Activated naive CD4-positive, alpha-beta T cell treated with anti-CD3 and anti-CD28 coated beads, Interleukin-2, amount 10 ng/mL, durations not matched to agents 5 hours and 36 hours (primary cell): Measurements from ENCODE around the gene C10orf62. TPM values are rescaled to one million over a fixed set of nuclear protein-coding genes. Genes with fewer than 3 reads are reported as not detected.

Source experiments
- total RNA-seq, 2 experiments: library from RNA; stranded (reverse); gene quantifications; one replicate each; pipeline ENCODE4 v1.2.3, GENCODE V29; 2021

Gene C10orf62, protein sequence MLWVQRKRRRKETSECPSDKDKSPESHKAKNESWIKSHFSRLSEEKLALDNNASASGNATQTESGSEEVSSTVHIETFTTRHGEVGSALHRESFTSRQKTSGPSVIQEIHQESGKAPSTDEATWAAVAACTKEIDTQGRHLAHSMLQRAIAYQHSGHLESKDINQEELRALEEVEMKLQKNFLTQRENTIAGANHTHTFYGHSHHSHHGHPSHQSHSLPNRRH
- not detected for total RNA-seq

DNA sequence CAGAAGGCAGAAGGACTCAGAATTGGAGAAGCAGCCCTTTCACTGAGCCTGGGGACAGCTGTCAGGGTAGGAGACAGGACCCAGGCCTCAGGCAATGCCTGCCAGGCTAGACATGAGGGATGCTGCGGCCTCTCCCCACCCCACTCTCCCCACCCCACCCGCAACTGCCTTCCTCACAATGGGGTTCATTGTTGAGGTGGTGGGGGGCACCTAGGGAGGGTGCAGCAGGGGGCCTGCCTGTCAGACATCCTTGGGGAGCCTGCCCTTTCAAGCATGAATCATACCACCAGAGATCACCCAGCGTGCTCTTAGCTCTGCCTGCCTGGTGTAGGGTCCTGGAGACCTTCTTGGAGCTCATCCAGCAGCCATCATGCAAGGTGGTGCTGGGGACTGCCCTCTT is at the start of gene C10orf62:
Gene C10orf62 (plus strand): TSS at position 243 of the 400 bp plus-strand sequence. CDS start 177 bp downstream, outside the sequence.

DNA sequence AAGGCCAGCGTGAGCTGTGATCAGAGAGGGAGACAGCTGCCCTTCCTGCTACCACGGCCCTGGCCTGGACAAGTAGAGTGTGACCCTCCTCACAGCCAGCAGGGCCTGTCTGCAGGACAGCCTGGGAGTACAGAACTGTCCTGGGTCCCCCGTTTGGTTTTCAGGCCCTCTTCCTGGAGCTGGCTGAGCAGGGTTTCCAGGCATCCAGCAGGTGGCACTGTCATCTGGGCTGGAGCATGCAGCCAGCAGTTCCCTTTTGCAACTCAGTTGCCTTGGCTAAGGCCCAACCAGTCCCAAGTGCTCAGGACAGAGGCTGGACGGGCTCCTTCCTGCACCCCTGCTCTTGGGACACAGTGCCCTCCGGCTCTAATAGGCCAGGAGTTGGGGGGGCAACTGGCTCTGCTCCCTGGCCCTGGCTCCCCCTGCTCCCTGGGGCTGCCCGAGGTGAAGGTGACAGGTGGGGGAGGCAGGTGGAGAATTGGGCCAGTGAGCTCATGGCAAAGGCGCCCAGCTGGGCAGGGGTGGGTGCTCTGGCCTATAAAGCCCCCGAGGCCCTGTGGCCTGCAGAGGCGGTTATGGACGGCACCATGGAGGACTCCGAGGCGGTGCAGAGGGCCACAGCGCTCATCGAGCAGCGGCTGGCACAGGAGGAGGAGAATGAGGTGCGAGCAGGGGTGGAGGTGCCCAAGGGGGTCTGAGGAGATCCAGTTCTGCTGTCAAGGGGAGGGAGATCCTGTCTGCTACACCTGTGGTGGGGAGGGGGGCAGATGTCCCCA is 17.1 kb upstream of the C10orf62 start, which contains the start of gene ANKRD2:
Gene ANKRD2 (plus strand): TSS at position 566 of the 776 bp plus-strand sequence. CDS start 10 bp downstream, at position 576.

DNA sequence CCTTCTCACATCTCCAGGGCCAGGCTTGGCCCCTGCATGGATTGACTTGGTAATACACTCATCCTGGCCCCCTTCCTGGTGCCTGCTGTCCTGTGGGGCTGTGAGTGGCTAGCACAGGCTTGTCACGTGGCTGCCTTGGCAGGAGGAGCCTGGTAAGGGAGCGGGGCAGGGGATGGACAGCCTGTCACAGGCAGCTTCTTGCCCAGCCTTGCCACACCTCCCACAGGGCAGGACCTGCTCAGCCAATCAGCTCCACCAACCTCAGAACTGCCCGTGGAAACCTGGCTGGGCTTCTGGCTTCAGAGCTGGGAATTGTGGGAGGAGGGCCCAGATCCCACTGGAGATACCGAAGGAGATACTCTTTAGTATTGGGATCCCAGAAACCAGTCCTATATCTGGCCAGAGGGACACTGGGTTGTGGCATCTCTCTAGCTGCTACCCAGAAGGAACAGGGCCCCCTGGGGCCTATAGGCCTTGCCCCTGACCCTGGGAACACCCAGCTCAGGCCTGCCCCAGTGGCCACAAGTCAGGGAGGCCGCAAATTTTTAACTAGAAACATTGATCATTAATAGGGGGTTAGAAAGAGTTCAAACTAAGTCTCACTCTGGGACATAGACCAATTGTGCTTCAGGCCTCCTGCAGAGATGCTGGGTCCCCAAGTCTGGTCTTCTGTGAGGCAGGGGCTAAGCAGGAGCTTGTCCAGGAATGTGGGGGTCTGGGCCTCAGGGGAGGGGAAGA is 5.3 kb upstream of the C10orf62 start, which contains the start of gene HOGA1:
Gene HOGA1 (plus strand): TSS at position 330 of the 738 bp plus-strand sequence. CDS start 315 bp downstream, at position 645.

DNA sequence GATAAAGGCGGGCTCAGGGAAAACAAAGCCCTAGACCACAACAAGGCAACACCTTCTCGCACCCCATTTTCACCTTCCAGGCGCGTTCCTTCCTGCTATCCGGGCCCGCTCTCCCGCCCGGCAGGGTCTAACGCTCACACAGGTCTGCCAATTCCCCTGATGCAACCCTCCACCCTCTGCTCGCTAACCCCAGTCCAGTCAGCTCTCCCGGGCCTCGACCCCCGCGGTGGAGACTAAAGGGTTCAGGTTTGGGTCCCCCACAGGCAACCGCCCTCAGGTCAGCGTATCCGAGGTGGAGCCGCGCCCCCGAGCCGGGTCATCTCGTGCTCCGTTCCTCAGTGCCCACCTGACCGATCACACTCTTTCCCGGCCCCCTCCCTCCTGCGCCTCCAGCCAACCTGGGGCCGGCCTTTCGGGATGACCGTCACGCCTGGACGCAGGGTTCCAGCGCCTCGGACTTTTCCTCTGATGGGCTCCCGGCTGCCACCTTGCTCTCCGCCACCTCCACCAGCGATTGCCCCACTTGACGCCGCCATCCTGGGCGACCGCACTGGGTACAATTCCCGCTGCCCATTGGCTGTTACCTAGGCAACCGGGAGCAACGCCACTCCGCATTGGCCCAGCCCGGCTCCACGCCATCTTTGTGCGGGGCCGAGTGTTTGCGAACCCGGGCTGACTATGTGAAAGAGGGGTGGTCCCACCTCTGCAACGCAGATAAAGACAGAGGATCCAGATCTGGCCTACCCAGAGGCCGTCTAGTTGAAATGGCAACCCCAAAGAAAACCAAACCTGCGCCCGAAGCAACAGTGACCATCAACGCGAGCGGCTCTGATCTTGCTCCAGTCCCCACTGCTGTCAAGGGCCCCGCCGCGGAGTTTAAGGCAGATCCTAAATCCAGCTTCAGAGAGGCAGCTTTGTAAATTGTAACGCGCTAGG is 43.7 kb downstream of the C10orf62 start, which contains the start of gene MORN4:
Gene MORN4 (minus strand): TSS at position 552 of the 936 bp plus-strand sequence. CDS start 13,847 bp downstream, outside the sequence.

DNA sequence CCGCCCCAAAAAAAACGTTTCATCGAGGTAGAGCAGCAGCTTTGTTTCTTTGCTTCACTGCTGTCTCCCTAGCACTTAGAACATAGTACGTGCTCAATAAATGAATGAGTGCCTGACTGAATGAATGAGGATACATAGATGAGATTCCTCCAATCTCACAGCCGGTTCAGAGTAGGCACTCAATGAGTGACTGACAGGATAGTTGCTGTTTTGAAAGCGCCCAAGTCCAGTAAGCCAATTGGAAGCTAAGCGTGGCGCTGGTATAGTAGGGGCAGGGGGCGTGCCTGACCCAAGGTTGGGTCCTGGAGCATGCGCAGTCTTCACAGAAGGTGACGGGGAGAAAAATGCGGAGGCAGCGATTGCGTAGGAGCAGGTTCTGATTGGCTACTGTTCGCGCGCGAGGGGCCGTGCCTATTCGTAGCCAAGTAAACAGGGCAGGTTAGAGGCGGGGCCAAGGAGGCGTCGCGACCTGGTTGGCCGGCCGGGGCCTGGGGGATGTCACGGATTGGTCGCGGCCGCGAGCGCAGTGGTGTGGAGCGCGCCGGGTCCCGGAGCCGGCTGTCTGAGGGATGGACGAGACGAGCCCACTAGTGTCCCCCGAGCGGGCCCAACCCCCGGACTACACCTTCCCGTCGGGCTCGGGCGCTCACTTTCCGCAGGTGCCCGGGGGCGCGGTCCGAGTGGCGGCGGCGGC is 50.8 kb downstream of the C10orf62 start, which contains the start of gene PI4K2A:
Gene PI4K2A (plus strand): TSS at position 498 of the 694 bp plus-strand sequence. CDS start 72 bp downstream, at position 570.

Other genes with a start within 250 kb of the C10orf62 start
- 10 to 100 TPM; 17.8 to 22.2 TPM for gene RRP12, start 188.4 kb upstream of the C10orf62 start, total RNA-seq
- 100 to 1,000 TPM; 303 to 312 TPM for gene PGAM1, start 163.5 kb upstream of the C10orf62 start, total RNA-seq
- 10 to 100 TPM; 44.1 to 45.6 TPM for gene EXOSC1, start 143.7 kb upstream of the C10orf62 start, total RNA-seq
- 10 to 100 TPM; 33.1 to 36.8 TPM for gene ZDHHC16, start 143.5 kb upstream of the C10orf62 start, total RNA-seq
- gene MMS19, start 91.3 kb upstream of the C10orf62 start, total RNA-seq = 10 to 100 TPM; 72.8 to 74.3 TPM
- 1 to 10 TPM; 1.1 to 1.4 TPM for gene UBTD1, start 90.8 kb upstream of the C10orf62 start, total RNA-seq
- not detected for gene ANKRD2, start 16.9 kb upstream of the C10orf62 start, total RNA-seq
- not detected for gene HOGA1, start 5.3 kb upstream of the C10orf62 start, total RNA-seq
- gene MORN4, start 43.8 kb downstream of the C10orf62 start, total RNA-seq = 1 to 10 TPM; 1.3 to 1.5 TPM
- 1 to 10 TPM; 8.9 to 9.4 TPM for gene PI4K2A, start 51.0 kb downstream of the C10orf62 start, total RNA-seq
- under 1 TPM; 0.68 to 0.99 TPM for gene AVPI1, start 97.5 kb downstream of the C10orf62 start, total RNA-seq
- gene MARVELD1, start 124.0 kb downstream of the C10orf62 start, total RNA-seq = 1 to 10 TPM; 2.7 to 3.2 TPM
- gene ZFYVE27, start 147.4 kb downstream of the C10orf62 start, total RNA-seq = 10 to 100 TPM; 25.0 to 26.0 TPM
- not detected for gene SFRP5, start 182.3 kb downstream of the C10orf62 start, total RNA-seq